GM18498 (cell line): ENCODE results near the gene TENT4A.

Source experiments
- ATAC-seq: cut with Tn5 transposase; IDR thresholded peaks from one replicate; pipeline ENCODE4 v1.9.1; 2021; ENCODE audit warnings: mild to moderate bottlenecking, moderate library complexity; ENCODE audit not compliant: unreplicated experiment

TENT4A gene

GRCh38 chr5:6749026-6749716 lies 35.9 kb downstream of the TENT4A start:
- no peak for ATAC-seq

GRCh38 chr5:6750142-6750840 lies 37.1 kb downstream of the TENT4A start:
- no peak for ATAC-seq

- ATAC-seq = no peak
Observed at GRCh38 chr5:6750951-6751685, 37.9 kb downstream of the TENT4A start.

GRCh38 chr5:6752236-6752635 lies 39.0 kb downstream of the TENT4A start:
- ATAC-seq = no peak

- ATAC-seq = no peak
Observed at GRCh38 chr5:6752782-6753181, 39.5 kb downstream of the TENT4A start.

GRCh38 chr5:6753851-6754250 lies 40.6 kb downstream of the TENT4A start:
- ATAC-seq = no peak

- ATAC-seq = no peak
Observed at GRCh38 chr5:6754766-6755165, 41.5 kb downstream of the TENT4A start.

GRCh38 chr5:6755519-6755918 lies 42.3 kb downstream of the TENT4A start:
- ATAC-seq = no peak

- ATAC-seq = no peak
Observed at GRCh38 chr5:6755941-6756340, 42.7 kb downstream of the TENT4A start.

GRCh38 chr5:6757414-6757969 lies 44.3 kb downstream of the TENT4A start:
- ATAC-seq = no peak

- ATAC-seq = no peak
Observed at GRCh38 chr5:6758236-6758635, 45.0 kb downstream of the TENT4A start.

- no peak for ATAC-seq
Observed at GRCh38 chr5:6758706-6759105, 45.5 kb downstream of the TENT4A start.

- no peak for ATAC-seq
Observed at GRCh38 chr5:6759401-6759800, 46.2 kb downstream of the TENT4A start.

- ATAC-seq = no peak
Observed at GRCh38 chr5:6759983-6760382, 46.8 kb downstream of the TENT4A start.

GRCh38 chr5:6760686-6761085 lies 47.5 kb downstream of the TENT4A start:
- no peak for ATAC-seq

- no peak for ATAC-seq
Observed at GRCh38 chr5:6761333-6761732, 48.1 kb downstream of the TENT4A start.

GRCh38 chr5:6762116-6762515 lies 48.9 kb downstream of the TENT4A start:
- ATAC-seq = no peak

GRCh38 chr5:6762697-6763096 lies 49.5 kb downstream of the TENT4A start:
- ATAC-seq = no peak

- no peak for ATAC-seq
Observed at GRCh38 chr5:6763191-6763590, 50.0 kb downstream of the TENT4A start.

GRCh38 chr5:6765612-6766525 lies 52.6 kb downstream of the TENT4A start:
- ATAC-seq = peak; percentile 83
